SKM-1 (cell line): ENCODE data around the gene MBNL1.
"Not testable (repeated sequence)": the region's sequence is repeated elsewhere in the genome, so short reads cannot be mapped to it uniquely, and the experiment has no call there.

Experiments used
- DNase-seq: peaks from one replicate; lab custom pipeline; 2025; ENCODE audit not compliant: unreplicated experiment; lab: John Stamatoyannopoulos, UW

The MBNL1 gene

DNA sequence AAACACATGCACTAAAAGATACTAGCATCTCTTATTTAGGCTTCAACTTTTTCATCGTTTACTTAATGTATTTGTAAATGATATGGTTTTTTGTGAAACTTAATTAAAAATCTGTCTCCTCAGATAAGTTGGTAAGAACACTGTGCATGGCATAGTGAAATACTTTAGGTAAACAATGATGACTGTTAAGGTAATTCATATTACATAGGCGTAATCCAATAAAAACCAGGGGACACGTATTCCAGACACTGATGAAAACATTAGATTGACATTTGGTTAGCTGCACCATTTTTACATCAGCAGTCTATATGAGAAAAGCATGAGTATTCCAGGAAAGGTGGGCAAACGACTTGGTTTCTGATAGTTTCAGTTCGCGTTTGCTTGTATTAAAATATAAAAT, 170.0 kb downstream of the MBNL1 start:
- DNase-seq, result no peak

GRCh38 chr3:152440243-152440642, 171.5 kb downstream of the MBNL1 start:
- DNase-seq, result not testable (repeated sequence)

GRCh38 chr3:152443212-152444023, 174.7 kb downstream of the MBNL1 start:
- no peak for DNase-seq

DNA sequence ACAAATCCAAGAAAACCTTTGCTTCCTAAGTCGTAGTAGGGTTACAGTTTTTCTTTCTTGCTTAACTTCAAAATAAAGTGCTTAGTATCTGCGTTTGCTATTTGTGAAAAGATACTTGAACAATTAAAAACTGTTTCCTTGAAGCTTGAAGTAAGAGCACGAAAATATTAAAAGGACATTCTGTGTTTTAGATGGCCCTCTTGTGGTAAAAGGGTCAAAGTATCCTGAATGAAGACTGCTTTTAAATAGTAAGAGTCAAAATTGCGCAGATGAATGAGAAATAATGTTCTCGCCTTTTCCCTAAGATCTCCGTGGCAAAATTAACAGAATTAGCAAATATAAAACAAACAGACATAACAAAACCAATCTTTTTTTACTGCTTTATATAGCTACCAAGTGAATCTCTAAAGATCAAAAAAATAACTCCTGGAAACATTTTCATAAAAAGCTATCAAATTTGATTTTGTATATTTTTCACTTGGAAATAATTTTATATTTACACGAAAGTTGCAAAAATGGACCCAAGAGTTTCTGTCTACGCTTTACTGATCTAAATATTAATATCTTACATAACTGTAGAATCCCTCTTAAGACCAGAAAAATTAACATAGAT, 175.4 kb downstream of the MBNL1 start:
- DNase-seq, result no peak

- no peak for DNase-seq
These were observed 176.5 kb downstream of the MBNL1 start for GRCh38 chr3:152445212-152445611.

DNA sequence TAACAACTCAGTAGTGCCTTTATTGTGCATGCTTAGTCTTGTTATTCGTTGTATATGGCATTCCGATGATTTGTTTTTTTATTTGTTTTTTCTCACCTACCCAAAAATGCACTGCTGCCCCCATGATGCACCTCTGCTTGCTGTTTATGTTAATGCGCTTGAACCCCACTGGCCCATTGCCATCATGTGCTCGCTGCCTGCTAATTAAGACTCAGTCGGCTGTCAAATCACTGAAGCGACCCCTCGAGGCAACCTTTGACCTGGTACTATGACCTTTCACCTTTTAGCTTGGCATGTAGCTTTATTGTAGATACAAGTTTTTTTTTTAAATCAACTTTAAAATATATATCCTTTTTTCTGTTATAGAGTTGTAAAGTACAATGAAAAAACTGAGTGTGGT, 177.8 kb downstream of the MBNL1 start:
- DNase-seq, result no peak

- DNase-seq, result no peak
These were observed 178.8 kb downstream of the MBNL1 start for GRCh38 chr3:152447511-152447910.

DNA sequence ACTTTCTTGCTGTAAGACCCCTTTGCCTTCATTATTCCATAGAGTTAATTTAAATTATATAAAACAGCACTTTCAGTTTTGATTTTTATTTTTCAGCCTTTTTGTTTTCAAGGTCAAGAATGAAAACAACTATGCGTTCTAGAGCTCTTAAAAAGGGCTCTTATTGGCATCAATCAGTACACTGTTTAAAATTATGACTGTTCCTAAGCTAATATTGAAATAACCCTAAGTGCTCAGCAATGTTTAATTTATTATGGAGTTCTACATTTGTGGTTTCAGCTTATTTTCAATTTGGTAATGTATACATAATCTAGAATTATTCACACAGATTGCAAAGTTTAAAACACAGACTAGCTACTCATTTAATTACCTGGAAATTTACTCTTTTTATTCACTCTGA, 179.4 kb downstream of the MBNL1 start:
- DNase-seq, result no peak

DNA sequence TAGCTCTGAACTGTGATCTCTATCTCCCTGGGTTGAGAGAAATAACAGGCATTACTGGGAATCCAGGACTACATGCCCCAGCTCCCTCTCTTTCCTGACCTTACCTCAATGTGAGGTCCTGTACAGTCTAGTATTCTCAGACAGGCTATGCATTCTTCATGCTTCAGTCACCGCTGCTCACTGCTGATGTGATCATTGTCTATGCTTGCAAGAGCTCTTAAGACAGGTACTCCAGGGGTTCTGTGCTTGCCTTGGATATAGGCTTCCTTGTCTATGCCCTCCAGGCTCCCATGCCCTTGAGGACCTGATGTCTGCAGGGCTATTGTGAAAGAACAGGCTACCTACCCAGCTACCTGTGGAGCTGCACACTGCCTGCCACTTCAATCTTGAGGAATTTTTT, 183.6 kb downstream of the MBNL1 start:
- no peak for DNase-seq

DNA sequence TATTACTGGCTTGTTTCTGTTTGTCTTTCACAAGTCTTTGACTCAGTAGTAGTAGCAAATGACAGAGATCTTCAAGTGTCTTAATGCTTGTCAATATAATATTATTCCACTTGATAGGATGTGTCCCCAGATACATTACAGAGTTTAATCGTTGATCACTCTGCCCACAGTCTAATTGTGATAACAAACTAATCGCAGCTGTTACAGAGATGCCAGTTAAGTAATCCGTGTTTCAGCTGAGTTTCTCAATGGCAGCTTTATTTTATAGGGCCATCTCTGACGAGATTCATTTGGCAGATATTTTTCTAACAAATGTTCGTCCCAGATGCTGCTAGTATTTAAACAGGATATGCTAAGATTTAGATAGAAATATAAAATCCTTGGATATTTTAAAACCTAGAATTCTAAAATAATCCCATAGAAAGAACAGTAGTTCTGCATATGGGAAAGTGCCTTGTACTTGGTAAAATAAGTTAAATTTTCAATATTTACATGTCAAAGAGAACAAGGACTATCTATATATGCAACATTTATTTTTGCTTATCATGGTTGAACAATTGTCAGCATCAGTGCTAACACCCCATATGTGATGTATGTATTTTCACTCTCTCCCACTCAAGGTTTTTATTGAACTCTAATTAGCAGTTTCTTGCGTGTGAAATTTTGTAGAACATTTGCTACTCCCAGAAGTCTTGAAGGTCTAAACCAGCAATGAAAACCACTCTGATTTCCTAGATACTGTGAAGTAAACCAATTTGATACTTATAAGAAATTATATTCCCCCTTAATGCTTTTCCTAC, 185.5 kb downstream of the MBNL1 start:
- DNase-seq, result no peak

- no peak for DNase-seq
These were observed 187.3 kb downstream of the MBNL1 start for GRCh38 chr3:152455989-152456388.

GRCh38 chr3:152457500-152458375, 189.0 kb downstream of the MBNL1 start:
- no peak for DNase-seq

GRCh38 chr3:152458376-152459117, 189.8 kb downstream of the MBNL1 start:
- no peak for DNase-seq

DNA sequence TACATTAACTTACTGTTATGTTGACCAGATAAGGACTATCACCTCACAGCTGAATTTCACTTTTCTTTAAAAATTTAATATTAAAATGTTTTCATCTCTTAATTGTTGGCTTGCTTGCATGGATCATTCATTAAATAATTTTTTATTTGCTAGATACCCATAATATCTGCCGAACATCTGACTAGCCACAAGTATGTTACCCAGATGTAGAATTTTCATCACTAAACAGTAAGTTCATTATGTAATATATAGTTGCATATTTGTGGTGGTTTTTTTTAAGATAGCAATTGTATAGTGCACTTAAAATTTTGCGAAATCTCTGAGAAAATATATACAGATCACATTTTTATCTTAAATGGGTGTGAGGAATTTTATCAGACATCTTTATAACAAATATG, 190.4 kb downstream of the MBNL1 start:
- no peak for DNase-seq

DNA sequence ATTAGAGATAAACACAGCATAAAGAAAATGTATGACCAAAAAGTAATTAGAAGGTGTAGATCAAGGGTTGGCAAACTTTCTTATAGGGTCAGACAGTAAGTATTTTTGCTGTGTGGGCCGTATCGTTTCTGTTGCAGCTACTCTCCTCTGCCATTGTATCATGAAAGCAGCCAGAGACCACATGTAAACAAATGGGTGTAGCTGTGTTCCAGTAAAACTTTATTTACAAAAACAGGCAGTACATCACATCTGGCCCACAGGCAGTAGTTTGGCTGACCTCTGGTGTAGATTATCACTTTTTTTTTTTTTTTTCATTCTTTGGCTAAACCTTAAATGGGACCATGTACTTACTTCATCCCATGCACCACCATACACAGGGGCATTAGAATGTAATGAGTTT, 190.8 kb downstream of the MBNL1 start:
- no peak for DNase-seq

DNA sequence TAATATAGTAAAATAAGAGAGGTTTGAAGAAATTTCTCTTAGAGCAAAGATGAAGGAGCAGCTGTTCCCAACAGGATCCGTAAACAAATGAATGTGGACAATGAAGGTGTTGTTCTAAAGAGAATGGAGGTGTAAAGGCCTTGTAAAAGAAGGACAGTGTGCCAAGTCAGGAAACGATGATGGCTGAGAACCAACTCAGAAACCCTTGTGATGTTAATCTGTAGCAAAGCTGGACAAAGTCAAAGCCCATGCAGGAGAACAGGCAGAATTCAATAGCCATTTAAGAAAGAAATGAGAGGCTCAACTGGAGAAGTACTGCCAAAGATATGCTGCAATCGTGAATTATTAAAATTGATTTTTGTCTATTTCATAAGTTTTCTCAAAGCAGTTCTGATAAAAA, 192.2 kb downstream of the MBNL1 start:
- no peak for DNase-seq

DNA sequence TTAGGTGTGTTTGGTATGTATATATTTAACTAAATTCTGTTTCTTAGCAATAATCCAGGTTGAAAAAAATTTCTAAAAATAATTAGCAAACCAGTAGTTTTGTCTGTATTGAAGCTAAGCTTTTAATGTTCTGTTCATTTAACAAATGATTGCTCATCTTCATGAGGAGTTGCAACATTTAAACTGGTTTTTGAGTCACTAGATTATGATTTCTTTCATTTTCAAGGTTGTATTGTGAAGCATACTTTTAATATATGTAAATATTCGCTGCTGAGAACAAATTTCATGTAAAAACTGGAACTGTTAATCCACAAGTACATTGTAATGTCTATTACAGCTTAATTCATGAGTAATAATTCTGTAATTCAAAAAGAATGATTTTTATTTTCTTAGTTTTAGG, 192.7 kb downstream of the MBNL1 start:
- no peak for DNase-seq

DNA sequence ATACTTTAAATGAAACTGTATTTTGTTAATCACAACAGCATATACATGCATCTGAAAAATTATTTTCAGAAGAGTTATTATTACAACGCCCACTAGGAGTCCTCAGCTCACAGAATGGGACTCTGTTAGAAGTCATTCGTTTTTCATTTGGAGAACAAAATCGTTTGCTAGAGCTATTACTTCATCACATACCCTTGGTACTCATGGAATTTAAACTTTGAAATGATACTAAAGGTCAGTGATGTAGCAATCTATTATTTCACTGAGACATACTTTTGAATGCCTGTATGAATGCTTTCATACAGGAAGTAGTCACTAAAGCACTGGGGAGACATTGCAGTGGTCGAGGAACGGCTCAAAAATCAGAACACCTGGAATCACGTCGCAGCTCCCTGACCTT, 198.1 kb downstream of the MBNL1 start:
- DNase-seq, result no peak

DNA sequence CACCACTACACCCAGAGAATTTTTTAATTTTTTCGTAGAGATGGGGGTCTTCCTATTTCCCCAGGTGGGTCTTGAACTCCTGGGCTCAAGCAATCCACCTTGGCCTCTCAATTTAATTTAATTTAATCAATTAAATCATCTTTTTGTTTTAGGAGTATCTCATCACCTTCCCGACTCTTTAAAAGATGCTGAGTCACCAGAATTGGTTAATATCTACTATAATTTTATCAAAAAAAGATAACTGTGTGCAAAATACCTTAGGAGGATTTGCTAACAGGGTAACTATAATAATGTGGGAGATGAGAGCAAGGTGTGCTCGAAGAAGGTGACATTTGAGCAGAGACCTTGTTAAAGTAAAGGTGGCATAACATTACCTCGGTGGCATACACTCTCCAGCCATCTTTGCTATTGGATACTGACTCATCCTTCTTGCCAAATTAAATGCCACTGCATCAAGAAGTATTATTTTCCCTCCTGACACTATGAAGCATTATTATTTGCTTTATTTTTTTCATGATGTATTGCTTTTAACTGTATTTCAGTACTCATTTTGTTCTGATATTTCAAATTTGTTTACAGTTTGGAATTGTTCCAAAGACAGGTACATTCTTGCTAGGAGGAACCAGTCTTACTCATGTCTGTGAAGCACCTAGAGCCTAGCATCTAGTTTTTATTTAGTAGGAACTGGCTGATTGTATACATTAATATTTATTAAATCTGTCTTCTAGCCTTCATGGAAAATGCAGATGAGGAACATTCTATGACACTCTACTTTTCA, 200.7 kb downstream of the MBNL1 start:
- no peak for DNase-seq

DNA sequence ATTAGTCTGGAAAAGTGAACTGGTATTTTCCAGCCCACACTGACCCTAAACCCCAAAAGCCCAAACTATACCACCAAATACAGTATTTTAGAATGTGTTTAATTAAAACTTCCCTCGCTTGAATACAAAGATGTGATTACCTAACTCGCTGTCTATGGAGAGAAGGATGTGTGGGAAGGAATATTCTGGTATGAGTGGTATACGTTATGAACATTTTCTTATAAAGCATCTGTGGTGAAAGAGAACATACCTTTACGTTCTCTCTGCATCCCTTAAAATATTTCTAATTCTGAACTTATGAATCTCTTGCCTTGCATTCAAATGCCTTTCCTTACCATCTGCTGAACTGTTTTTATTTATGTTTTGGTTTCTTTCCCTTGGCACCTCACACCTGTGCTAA, 201.4 kb downstream of the MBNL1 start:
- DNase-seq, result no peak
